Measurements from ENCODE around the gene C1orf122.
A peak's percentile ranks its signal among the peaks of the same experiment; 100 is the strongest.

Gene C1orf122

GRCh38 chr1:37846647-37847339 lies 39.2 kb downstream of the C1orf122 start:
- DNase-seq = no peak

- DNase-seq = no peak
These were observed 41.9 kb downstream of the C1orf122 start for GRCh38 chr1:37849480-37849879.

- peak; percentile 77 for DNase-seq
These were observed 42.9 kb downstream of the C1orf122 start for GRCh38 chr1:37850352-37850955.

- no peak for DNase-seq
These were observed 43.7 kb downstream of the C1orf122 start for GRCh38 chr1:37851262-37851661.

GRCh38 chr1:37851782-37852210 lies 44.2 kb downstream of the C1orf122 start:
- peak; percentile 69 for DNase-seq

GRCh38 chr1:37853157-37853556 lies 45.6 kb downstream of the C1orf122 start:
- no peak for DNase-seq

- DNase-seq = no peak
These were observed 46.8 kb downstream of the C1orf122 start for GRCh38 chr1:37854406-37854805.
